Stimulated activated CD8-positive, alpha-beta memory T cell treated with anti-CD3 and anti-CD28 coated beads, Interleukin-7, amount 100 ng/mL, for 1 hour (primary cell): Measurements from ENCODE around the gene VIT.

Experiments
- DNase-seq, 2 donors: peaks; one replicate each; pipeline ENCODE4 v3.0.0-alpha.2; 2020; ENCODE audit warnings: low read depth in 2 of 2

VIT gene

GRCh38 chr2:36859366-36859792, 162.9 kb downstream of the VIT start:
- no peak for DNase-seq

DNA sequence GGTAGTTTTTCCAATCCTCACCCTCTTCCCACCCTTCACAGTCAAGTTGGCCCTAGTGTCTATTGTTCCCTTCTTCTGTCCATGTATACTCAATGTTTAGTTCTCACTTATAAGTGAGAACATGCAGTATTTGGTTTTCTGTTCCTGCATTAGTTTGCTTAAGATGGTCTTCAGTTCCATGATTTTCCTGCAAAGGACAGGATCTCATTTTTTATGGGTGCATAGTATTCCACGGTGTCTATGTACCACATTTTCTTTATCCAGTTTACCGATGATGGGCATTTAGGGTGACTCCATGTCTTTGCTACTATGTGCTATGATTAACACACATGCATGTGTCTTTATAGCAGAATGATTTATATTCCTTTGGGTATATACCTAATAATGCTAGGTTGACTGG, 165.4 kb downstream of the VIT start:
- no peak for DNase-seq
